ENCODE measurements around the gene SPRYD4.

- no peak for TF ChIP-seq CTCF (IDR thresholded peaks at IDR 0.05)
- TF ChIP-seq POLR2A (IDR thresholded peaks at IDR 0.05) = no peak
Observed at GRCh38 chr12:56451147-56451546, 17.2 kb upstream of the SPRYD4 start.

Data from thyroid gland (tissue), 4 donors.